PFSK-1 (cell line): Measurements from ENCODE around the gene CAMK1D.

ENCODE experiments used
- FOXP2 ChIP-seq: optimal IDR thresholded peaks from 2 replicates; pipeline ENCODE3; 2011; ENCODE audit warnings: borderline replicate concordance, control low read depth, inconsistent platforms; ENCODE audit not compliant: insufficient read depth; ENCODE audit errors: extremely low read length, extremely low read depth
- POLR2AphosphoS5 ChIP-seq: IDR thresholded peaks from 2 replicates; pipeline ENCODE4 v1.6.1; 2012; ENCODE audit warnings: low read depth, mild to moderate bottlenecking, control low read depth, low read length, moderate library complexity
- SIN3A ChIP-seq: IDR thresholded peaks from 2 replicates; pipeline ENCODE4 v1.6.1; 2012; ENCODE audit warnings: mild to moderate bottlenecking, low read length, moderate library complexity, borderline replicate concordance; ENCODE audit not compliant: insufficient read depth
- TAF1 ChIP-seq: IDR thresholded peaks from 2 replicates; pipeline ENCODE4 v1.6.1; 2012; ENCODE audit warnings: low read length, control low read depth, borderline replicate concordance; ENCODE audit not compliant: insufficient read depth
- TF ChIP-seq, protein P1 (sequence below), 2 experiments: IDR thresholded peaks; 2 replicates each; pipeline versions ENCODE4 v1.6.1 to v1.8.0; 2011 to 2012; ENCODE audit warnings: low read depth in 2 of 2, low read length in 2 of 2, control low read depth in 1 of 2, inconsistent platforms in 1 of 2, mild to moderate bottlenecking in 1 of 2, moderate library complexity in 1 of 2; ENCODE audit not compliant: insufficient read depth in 1 of 2

The CAMK1D gene

DNA sequence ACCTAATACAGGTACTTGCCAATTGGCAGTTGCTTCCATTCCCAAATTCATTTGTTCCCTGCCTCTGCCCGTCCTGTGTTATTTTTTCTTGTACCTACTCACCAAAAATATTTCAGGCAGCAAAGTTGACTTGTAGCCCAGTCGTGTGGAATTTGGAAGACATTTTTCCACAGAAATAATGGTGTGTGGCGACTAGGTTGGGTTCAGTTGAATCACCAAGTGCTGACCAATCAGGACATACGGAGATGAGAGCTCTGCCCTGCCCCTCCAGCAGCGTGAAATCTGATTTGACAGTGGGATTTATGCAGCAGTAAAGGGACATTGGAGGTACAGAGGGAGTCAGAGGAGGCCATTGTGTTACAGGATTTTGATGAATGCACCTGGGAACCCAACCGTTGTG is 435.3 kb downstream of the CAMK1D start:
- TF ChIP-seq POLR2AphosphoS5 (no peak), FOXP2 (no peak), SIN3A (no peak), TAF1 (no peak)
- TF ChIP-seq, protein P1, sequence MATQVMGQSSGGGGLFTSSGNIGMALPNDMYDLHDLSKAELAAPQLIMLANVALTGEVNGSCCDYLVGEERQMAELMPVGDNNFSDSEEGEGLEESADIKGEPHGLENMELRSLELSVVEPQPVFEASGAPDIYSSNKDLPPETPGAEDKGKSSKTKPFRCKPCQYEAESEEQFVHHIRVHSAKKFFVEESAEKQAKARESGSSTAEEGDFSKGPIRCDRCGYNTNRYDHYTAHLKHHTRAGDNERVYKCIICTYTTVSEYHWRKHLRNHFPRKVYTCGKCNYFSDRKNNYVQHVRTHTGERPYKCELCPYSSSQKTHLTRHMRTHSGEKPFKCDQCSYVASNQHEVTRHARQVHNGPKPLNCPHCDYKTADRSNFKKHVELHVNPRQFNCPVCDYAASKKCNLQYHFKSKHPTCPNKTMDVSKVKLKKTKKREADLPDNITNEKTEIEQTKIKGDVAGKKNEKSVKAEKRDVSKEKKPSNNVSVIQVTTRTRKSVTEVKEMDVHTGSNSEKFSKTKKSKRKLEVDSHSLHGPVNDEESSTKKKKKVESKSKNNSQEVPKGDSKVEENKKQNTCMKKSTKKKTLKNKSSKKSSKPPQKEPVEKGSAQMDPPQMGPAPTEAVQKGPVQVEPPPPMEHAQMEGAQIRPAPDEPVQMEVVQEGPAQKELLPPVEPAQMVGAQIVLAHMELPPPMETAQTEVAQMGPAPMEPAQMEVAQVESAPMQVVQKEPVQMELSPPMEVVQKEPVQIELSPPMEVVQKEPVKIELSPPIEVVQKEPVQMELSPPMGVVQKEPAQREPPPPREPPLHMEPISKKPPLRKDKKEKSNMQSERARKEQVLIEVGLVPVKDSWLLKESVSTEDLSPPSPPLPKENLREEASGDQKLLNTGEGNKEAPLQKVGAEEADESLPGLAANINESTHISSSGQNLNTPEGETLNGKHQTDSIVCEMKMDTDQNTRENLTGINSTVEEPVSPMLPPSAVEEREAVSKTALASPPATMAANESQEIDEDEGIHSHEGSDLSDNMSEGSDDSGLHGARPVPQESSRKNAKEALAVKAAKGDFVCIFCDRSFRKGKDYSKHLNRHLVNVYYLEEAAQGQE (IDR thresholded peaks at IDR 0.05; ENCODE audit: insufficient read depth in 1 of 2, low read depth in 2 of 2, low read length in 2 of 2) = no peak

DNA sequence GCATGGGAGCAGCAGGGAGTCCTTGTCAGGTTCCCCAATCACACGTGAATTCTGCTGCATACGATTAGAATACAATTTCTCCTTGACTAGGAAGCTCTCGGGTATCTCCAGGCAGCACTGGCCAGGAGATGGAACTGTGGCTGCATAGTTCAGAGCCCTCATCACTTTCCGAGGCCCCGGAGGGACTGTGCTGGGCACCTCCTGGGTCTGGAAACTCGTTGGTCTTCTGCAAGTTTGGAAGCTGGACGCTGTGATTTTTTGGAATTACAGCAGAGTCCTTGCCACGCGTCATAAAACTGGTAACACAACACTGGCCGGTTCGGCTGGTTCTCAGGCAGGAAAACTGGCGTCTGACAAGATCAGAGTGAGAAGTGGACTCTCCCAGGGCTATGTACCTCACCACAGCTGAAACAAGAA is 436.1 kb downstream of the CAMK1D start:
- TF ChIP-seq POLR2AphosphoS5 (no peak), FOXP2 (no peak)
- TF ChIP-seq, protein P1 (IDR thresholded peaks at IDR 0.05; ENCODE audit: insufficient read depth in 1 of 2, low read depth in 2 of 2, low read length in 2 of 2) = no peak

DNA sequence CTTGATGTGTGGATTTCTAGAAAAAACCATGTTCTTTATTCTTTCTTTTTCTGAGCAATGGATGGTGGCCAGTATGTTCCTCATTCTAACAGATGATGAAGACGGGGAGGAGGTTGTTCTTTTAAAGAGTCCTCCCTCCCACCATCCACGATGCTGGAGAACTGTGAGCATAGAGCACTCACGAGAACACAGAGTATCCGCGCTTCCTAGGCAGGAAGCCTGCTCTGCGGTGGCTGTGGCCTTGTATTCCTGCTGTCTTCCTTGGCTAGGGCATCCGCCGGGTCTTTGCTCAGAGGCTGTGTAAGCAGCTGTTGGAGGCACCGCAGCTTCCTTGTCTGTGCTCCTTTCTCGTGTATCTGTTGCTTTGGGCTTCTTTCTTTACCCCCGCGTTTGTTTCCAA is 437.9 kb downstream of the CAMK1D start:
- TF ChIP-seq TAF1 (no peak), POLR2AphosphoS5 (no peak), SIN3A (no peak), FOXP2 (no peak)
- TF ChIP-seq, protein P1 (IDR thresholded peaks at IDR 0.05; ENCODE audit: insufficient read depth in 1 of 2, low read depth in 2 of 2, low read length in 2 of 2) = no peak

DNA sequence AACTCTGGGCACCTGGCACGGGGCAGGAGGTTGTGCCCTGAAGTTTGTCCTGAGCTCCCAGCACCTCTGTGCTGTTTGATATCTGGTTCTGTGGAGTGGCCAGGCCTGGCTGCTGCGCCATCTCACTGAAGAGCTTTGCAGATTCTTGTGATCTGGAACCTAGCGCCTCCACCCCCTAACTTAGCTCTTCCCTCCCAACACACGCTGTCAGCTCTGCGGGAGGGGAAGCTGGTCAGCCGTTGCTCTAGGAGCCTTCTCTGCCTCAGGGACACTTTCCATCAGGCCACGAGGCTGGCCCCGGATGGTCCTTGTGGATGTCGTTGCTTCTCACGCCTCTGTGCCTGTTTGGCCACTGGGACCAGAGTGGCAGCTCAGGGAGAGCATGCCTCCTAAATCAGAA is 438.9 kb downstream of the CAMK1D start:
- no peak for TF ChIP-seq POLR2AphosphoS5
- TF ChIP-seq SIN3A = no peak
- no peak for TF ChIP-seq FOXP2

DNA sequence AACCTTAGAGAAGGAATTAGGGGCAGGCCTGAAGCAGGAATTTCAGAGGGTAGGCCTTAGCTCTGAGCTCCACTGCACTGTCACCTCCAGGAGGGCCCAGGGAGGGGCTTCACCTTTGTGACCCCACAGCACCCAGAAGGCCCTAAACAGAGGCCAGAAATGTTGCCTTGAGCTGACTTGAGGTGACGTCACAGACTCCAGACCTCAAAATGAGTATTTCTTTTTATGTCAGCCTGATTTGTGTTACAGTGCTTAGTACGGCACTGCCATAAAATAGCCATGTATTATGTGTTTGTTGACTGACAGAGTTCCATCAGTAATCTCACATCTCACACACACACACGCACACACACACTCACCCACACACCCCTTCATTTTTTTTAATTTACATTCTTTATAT is 440.9 kb downstream of the CAMK1D start:
- TF ChIP-seq, protein P1 (IDR thresholded peaks at IDR 0.05; ENCODE audit: insufficient read depth in 1 of 2, low read depth in 2 of 2, low read length in 2 of 2) = no peak
- TF ChIP-seq FOXP2 = no peak
- no peak for TF ChIP-seq SIN3A
- TF ChIP-seq POLR2AphosphoS5 = no peak

DNA sequence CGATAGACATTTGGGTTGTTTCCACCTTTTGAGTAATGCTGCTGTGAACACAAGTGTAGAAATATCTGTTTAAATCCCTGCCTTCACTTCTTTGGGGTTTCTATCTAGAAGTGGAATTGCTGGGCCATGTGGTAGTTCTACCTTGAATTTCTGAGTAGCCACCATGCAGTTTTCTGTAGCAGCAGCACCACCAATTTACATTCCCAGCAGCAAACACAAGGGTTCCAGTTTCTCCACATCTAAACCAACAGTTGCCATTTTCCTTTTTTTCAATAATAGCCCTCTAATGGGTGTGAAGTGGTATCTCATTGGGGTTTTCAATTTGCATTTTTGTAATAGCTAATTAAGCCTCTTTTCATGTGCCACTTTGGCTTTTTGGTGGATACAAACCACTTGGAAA is 442.4 kb downstream of the CAMK1D start:
- TF ChIP-seq FOXP2 = no peak
- no peak for TF ChIP-seq POLR2AphosphoS5
